BE2C (cell line): ENCODE data around the gene ZNF77.
A peak's percentile ranks its signal among the peaks of the same experiment; 100 is the strongest.

Experiments used
- DNase-seq: peaks from one replicate; pipeline ENCODE4 v3.0.0-alpha.2; 2020
- H3K27me3 ChIP-seq: fragments of 250-450 bp; sonication (Bioruptor Pico); 2 replicates; pipeline ENCODE4 v1.5.1; 2020; ENCODE audit warnings: mild to moderate bottlenecking
- H3K36me3 ChIP-seq: fragments of 250-450 bp; sonication (Bioruptor Pico); 2 replicates; pipeline ENCODE4 v1.5.1; 2020; ENCODE audit warnings: mild to moderate bottlenecking
- H3K4me1 ChIP-seq: fragments of 250-450 bp; sonication (Bioruptor Pico); 2 replicates; pipeline ENCODE4 v1.5.1; 2020
- H3K4me3 ChIP-seq: 2 replicates; pipeline ENCODE4 v1.5.1; 2011; ENCODE audit warnings: low read depth, low read length
- H3K9me3 ChIP-seq: fragments of 250-450 bp; sonication (Bioruptor Pico); 2 replicates; pipeline ENCODE4 v1.5.1; 2020
- TF ChIP-seq, protein P1 (sequence below): IDR thresholded peaks from 2 replicates; pipeline ENCODE4 v1.5.1; 2012; ENCODE audit warnings: mild to moderate bottlenecking, low read depth, low read length

ZNF77 gene

DNA sequence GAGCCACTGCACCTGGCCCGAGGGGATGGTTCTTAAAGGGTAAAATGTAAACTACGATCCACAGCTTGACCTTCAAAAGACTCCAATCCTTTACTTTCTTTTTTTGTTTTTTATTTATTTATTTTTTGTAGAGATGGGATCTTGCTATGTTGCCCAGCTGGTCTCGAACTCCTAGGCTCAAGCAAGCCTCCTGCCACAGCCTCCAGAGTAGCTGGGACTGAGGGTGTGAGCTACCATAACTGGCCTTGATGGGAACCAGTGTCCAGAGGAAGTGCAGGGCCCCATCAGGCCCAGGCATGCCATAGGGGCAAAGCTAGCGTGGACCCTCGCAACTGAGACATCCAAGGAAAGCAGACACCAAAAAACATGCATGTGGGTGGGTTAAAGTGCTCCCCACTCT is 18.4 kb upstream of the ZNF77 start:
- H3K4me1 ChIP-seq = peaks cover 4% of the 10 kb centered on the region
- H3K4me3 ChIP-seq = no peak overlapping the region
- no peaks in the 10 kb centered on the region for H3K36me3 ChIP-seq
- no peaks in the 10 kb centered on the region for H3K27me3 ChIP-seq
- H3K9me3 ChIP-seq = no peaks in the 10 kb centered on the region
- no peak for DNase-seq
- TF ChIP-seq, protein P1, sequence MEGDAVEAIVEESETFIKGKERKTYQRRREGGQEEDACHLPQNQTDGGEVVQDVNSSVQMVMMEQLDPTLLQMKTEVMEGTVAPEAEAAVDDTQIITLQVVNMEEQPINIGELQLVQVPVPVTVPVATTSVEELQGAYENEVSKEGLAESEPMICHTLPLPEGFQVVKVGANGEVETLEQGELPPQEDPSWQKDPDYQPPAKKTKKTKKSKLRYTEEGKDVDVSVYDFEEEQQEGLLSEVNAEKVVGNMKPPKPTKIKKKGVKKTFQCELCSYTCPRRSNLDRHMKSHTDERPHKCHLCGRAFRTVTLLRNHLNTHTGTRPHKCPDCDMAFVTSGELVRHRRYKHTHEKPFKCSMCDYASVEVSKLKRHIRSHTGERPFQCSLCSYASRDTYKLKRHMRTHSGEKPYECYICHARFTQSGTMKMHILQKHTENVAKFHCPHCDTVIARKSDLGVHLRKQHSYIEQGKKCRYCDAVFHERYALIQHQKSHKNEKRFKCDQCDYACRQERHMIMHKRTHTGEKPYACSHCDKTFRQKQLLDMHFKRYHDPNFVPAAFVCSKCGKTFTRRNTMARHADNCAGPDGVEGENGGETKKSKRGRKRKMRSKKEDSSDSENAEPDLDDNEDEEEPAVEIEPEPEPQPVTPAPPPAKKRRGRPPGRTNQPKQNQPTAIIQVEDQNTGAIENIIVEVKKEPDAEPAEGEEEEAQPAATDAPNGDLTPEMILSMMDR = no peak

DNA sequence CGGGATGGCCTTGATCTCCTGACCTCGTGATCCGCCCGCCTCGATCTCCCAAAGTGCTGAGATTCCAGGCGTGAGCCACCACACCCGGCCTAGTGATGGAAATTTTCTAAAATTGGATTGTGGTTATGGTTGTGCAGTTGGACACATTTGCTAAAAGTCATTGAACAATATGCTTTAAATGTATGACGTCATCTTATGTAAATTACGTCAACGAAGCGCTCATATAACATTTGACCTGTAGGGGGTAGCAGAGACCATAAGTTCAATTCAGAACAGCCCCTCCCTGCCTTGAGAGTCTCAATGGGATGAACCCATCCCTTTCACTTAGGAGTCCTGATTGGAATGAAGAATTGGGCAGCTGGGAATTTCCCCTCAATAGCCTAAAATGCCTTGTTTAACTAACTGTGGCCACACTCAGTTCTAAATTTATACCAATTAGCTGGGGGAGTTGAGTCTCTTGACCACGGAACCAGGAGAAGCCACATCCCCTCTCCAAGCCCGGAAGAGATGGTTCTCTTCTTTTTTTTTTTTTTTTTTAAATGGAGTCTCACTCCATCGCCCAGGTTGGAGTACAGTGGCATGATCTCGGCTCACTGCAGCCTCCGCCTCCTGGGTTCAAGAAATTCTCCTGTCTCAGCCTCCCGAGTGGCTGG is 17.4 kb upstream of the ZNF77 start:
- TF ChIP-seq, protein P1 = peak; percentile 76
- no peak overlapping the region for H3K4me3 ChIP-seq
- H3K9me3 ChIP-seq = no peaks in the 10 kb centered on the region
- H3K27me3 ChIP-seq = no peaks in the 10 kb centered on the region
- H3K36me3 ChIP-seq = no peaks in the 10 kb centered on the region
- peak; percentile 74 for DNase-seq
- no peaks in the 10 kb centered on the region for H3K4me1 ChIP-seq

DNA sequence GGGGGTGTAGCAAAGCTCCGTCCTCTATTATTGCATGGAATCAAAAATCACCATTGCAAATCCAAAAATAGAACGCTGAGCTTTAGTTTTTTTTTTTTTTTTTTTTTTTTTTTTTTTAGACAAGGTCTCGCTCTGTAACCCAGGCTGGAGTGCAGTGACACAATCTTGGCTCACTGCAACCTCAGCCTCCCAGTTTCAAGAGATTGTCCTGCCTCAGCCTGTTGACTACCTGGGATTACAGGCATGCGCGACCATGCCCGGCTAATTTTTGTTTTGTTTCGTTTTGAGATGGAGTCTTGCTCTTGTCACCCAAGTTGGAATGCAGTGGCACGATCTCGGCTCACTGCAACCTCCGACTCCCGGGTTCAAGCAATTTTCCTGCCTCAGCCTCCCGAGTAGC is 15.3 kb upstream of the ZNF77 start:
- no peaks in the 10 kb centered on the region for H3K27me3 ChIP-seq
- no peak for DNase-seq
- no peaks in the 10 kb centered on the region for H3K36me3 ChIP-seq
- no peak overlapping the region for H3K4me3 ChIP-seq
- TF ChIP-seq, protein P1 = no peak
- no peaks in the 10 kb centered on the region for H3K4me1 ChIP-seq
- H3K9me3 ChIP-seq = peaks cover 4% of the 10 kb centered on the region; the same call in 1 of the 2 replicates

DNA sequence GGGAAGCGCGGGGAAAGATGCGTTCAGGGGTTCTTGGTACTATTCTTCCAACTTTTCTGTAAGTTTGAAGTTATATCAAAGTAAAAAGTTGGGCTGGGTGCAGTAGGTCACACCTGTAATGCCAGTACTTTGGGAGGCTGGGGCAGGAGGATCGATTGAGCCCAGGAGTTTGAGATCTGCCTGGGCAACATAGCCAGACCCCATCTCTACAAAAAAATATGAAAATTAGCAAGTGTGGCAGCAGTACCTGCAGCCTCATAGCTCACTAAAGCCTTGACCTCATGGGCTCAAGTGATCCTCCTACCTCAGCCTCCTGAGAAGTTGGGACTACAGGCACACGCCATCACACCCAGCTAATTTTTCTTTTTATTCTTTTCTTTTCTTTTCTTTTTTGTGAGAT is 12.4 kb upstream of the ZNF77 start:
- H3K36me3 ChIP-seq = no peaks in the 10 kb centered on the region
- TF ChIP-seq, protein P1 = no peak
- H3K4me3 ChIP-seq = no peak overlapping the region
- no peak for DNase-seq
- H3K4me1 ChIP-seq = no peaks in the 10 kb centered on the region
- H3K9me3 ChIP-seq = peaks cover 4% of the 10 kb centered on the region; the same call in 1 of the 2 replicates
- no peaks in the 10 kb centered on the region for H3K27me3 ChIP-seq

DNA sequence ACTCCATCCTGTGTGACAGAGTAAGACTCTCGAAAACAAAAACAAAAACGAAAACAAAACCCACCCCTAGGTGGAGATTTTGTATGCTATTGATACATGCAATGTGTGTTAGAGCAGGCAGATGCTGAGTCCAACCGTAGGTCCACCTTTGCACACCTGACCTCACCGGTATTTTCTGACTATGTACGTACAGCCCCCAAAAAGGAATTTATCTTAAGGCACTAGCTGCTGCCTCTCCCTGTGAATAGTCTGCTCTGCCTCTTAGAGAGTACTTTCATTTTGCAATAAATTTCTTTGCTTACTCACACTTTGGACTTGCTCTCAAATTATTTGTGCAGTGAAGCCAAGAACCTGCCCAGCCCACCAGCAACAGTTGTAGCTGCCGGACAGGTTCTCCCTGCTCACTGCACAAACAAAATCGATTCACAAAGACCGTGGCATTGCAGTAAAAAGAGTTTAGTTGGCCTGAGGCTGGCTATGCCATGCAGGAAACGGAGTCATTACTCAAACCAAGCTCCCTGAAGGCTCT is 8.2 kb upstream of the ZNF77 start:
- no peak for DNase-seq
- TF ChIP-seq, protein P1 = no peak
- Histone ChIP-seq H3K27me3 (no peaks in the 10 kb centered on the region), H3K4me1 (no peaks in the 10 kb centered on the region; the same call in none of the 2 replicates), H3K4me3 (no peak overlapping the region), H3K36me3 (no peaks in the 10 kb centered on the region), H3K9me3 (peaks cover 4% of the 10 kb centered on the region; the same call in 1 of the 2 replicates)
